Right atrium auricular region (tissue), 2 donors: ENCODE results near the gene ANKFY1. TPM values are rescaled to one million over a fixed set of nuclear protein-coding genes. Genes with fewer than 3 reads are reported as not detected.

ENCODE experiments used
- DNase-seq: peaks from one replicate; pipeline ENCODE4 v3.0.0-alpha.2; 2019; ENCODE audit warnings: low spot score
- H3K27ac ChIP-seq, 2 donors: fragments of 200-600 bp; sonication (generic); 1 replicate in 1 of 2; 2 replicates in 1 of 2; pipeline ENCODE4 v1.5.1; 2016 to 2019
- H3K27me3 ChIP-seq, 2 donors: fragments of 200-600 bp; sonication (generic); one replicate each; pipeline versions ENCODE4 v1.5.1 to v1.6.0; 2017 to 2019
- H3K36me3 ChIP-seq: fragments of 200-600 bp; sonication (generic); one replicate; pipeline ENCODE4 v1.5.1; 2016
- H3K4me1 ChIP-seq, 2 donors: fragments of 200-600 bp; sonication (generic); one replicate each; pipeline versions ENCODE4 v1.5.1 to v1.6.0; 2017 to 2019
- H3K4me3 ChIP-seq, 2 donors: fragments of 200-600 bp; sonication (generic); 1 replicate in 1 of 2; 2 replicates in 1 of 2; pipeline ENCODE4 v1.5.1; 2017 to 2019; ENCODE audit warnings: mild to moderate bottlenecking in 1 of 2, moderate library complexity in 1 of 2
- H3K9me3 ChIP-seq, 2 donors: fragments of 200-600 bp; sonication (generic); one replicate each; pipeline ENCODE4 v1.5.1; 2019
- total RNA-seq, 2 donors: library from RNA; depleted of rRNA; stranded (reverse); fragments of >200 nt; gene quantifications; one replicate each; pipeline ENCODE4 v1.1.0, GENCODE V29; 2016
- TF ChIP-seq, protein P1 (sequence below), 2 donors: fragments of 200-600 bp; sonication (generic); IDR thresholded peaks; one replicate each; pipeline ENCODE4 v1.5.1; 2019; ENCODE audit warnings: antibody characterized with exemption in 2 of 2

ANKFY1 gene
- total RNA-seq, 2 donors from 2014 or later, result 13.9 to 16.7 TPM

DNA sequence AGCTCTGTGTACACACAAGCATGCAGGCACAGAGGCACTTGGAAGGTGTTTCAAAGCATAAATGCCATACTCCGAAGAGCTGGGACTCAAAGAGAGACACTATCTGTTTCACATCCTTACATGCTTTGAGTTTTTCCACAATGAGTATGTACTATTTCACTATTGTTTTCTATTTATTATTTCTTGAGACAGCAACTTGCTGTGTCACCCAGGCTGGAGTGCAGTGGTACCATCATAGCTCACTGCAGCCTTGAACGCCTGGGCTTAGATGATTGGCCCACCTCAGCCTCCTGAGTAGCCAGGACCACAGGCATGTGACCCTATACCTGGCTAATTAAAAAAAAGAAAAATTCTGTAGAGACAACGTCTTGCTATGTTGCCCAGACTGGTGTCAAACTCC is 89.2 kb downstream of the ANKFY1 start:
- Histone ChIP-seq H3K4me3 (no peak overlapping the region), H3K36me3 (peaks cover 94% of the 10 kb centered on the region), H3K9me3 (no peaks in the 10 kb centered on the region), H3K4me1 (no peaks in the 10 kb centered on the region), H3K27me3 (no peaks in the 10 kb centered on the region), H3K27ac (no peak overlapping the region)
- DNase-seq, result no peak
- TF ChIP-seq, protein P1, sequence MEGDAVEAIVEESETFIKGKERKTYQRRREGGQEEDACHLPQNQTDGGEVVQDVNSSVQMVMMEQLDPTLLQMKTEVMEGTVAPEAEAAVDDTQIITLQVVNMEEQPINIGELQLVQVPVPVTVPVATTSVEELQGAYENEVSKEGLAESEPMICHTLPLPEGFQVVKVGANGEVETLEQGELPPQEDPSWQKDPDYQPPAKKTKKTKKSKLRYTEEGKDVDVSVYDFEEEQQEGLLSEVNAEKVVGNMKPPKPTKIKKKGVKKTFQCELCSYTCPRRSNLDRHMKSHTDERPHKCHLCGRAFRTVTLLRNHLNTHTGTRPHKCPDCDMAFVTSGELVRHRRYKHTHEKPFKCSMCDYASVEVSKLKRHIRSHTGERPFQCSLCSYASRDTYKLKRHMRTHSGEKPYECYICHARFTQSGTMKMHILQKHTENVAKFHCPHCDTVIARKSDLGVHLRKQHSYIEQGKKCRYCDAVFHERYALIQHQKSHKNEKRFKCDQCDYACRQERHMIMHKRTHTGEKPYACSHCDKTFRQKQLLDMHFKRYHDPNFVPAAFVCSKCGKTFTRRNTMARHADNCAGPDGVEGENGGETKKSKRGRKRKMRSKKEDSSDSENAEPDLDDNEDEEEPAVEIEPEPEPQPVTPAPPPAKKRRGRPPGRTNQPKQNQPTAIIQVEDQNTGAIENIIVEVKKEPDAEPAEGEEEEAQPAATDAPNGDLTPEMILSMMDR (IDR thresholded peaks at IDR 0.05), result no peak

DNA sequence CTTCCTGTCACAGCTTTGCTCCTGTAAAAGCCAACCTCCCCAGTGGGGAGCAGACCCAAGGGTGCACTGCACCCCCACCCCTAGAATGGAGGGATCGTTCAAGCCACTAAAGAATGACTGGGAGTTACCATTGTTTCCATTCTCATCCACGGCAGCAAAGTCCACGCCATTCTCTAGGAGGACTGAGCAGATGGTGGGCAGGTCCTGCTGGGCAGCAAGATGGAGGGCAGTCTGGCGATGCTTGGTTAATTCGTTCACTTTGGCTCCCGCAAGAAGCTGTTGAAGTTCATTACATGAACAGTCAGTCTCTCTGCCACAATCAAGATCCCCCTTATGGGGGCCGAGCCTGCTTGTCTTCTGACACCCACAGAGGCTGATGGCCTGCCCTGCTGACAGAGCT is 90.0 kb downstream of the ANKFY1 start:
- DNase-seq, result no peak
- Histone ChIP-seq H3K9me3 (no peaks in the 10 kb centered on the region), H3K4me3 (no peak overlapping the region), H3K4me1 (no peaks in the 10 kb centered on the region), H3K36me3 (peaks cover 94% of the 10 kb centered on the region), H3K27me3 (no peaks in the 10 kb centered on the region), H3K27ac (no peak overlapping the region)
- TF ChIP-seq, protein P1 (IDR thresholded peaks at IDR 0.05), result no peak

DNA sequence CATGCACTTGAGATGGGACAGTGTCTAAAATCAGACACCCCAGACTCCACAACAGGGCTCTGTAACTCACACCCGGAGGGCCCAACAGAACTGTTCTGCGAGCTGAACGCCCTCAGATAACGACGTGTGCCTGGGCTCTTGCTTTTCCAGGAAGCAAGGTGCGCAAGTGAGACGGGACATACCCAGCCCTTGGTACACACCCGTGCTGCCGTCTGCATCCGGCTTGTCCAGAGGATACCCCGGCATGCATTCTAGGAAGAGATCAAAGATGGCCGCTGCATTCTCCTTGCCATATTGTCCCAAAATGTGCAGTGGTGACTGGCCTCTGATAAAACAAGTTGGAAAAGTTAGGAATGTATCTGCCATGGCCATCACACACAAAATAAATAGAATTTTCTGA is 91.4 kb downstream of the ANKFY1 start:
- TF ChIP-seq, protein P1 (IDR thresholded peaks at IDR 0.05), result no peak
- Histone ChIP-seq H3K4me1 (no peaks in the 10 kb centered on the region), H3K36me3 (peaks cover 94% of the 10 kb centered on the region), H3K9me3 (no peaks in the 10 kb centered on the region), H3K27ac (no peak overlapping the region), H3K4me3 (no peak overlapping the region), H3K27me3 (no peaks in the 10 kb centered on the region)
- DNase-seq, result no peak

DNA sequence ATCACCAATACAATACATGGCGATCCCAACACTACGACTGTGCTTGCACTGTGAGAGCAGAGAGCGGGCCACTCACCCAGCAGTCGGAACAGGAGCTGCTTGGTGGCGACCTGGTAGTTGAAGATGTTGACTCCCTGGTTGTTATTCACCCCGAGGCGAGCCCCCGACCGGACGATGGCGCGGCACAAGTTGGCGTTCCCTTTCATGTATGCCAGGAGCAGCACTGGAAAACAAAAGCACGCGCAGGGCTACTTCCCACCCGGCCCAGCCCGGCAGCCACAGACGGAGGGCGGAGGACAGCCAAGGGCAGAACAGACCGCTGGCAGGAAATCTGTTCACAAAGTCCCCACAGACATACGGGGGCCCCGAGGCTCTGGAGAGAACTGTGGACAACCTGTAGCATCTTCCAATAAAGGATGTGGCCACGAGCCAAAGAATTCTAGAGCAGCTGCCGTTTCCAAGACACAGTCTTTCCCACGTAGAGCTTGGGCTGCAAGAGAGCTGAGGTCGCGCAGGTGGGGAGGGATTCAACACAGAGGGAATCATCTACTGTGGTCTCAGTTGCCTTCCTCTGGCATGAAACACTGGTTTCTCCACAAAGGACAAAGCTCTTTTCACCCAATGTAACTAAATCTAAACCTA is 93.0 kb downstream of the ANKFY1 start:
- no peaks in the 10 kb centered on the region for H3K27me3 ChIP-seq
- H3K36me3 ChIP-seq, result peaks cover 89% of the 10 kb centered on the region
- no peaks in the 10 kb centered on the region for H3K4me1 ChIP-seq
- H3K27ac ChIP-seq, result no peak overlapping the region
- H3K4me3 ChIP-seq, result no peak overlapping the region
- no peaks in the 10 kb centered on the region for H3K9me3 ChIP-seq
- no peak for DNase-seq
- TF ChIP-seq, protein P1 (IDR thresholded peaks at IDR 0.05), result no peak

DNA sequence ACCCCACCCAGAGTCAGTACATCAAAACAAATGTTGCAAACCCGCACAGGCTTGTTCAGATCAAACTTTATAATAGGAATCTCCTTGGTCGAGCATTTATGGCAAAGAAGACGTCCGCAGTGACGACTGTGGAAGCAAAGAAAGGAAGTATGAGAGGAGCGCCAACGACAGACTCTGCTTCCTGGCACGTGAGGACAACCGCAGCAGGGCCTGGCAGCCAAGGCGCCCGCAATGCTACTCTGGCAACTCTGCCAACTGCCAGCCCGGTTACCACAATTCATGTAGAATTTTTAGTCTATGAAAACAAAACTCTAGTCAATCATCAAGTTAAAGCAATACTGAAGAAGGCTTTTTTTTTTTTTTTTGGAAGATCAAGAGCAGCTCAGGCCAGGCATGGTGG is 96.0 kb downstream of the ANKFY1 start:
- Histone ChIP-seq H3K9me3 (no peaks in the 10 kb centered on the region), H3K4me3 (no peak overlapping the region), H3K36me3 (peaks cover 69% of the 10 kb centered on the region), H3K27me3 (no peaks in the 10 kb centered on the region), H3K4me1 (peaks cover 0 to 25% of the 10 kb centered on the region in 2 donors), H3K27ac (no peak overlapping the region)
- TF ChIP-seq, protein P1 (IDR thresholded peaks at IDR 0.05), result no peak
- no peak for DNase-seq

DNA sequence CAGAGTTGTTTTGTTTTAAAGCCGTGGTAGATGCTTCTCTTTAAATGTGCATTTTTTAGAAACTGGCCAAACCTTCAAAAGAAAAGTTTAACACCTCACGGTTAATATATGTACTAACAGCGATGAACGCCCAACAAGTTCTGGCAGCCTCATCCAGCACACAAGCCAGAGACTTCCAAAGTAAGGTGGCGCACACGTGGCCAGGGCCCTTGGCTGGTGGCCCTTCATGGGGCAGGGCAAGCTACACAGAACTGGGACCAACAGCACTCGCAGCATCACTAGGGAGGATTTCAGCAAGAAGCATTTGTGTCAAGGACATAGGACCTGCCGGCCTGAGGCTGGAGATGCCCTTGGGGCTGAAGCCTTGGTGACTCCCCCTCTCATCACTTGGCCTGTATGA is 97.4 kb downstream of the ANKFY1 start:
- Histone ChIP-seq H3K4me3 (no peak overlapping the region), H3K4me1 (peaks cover 0 to 38% of the 10 kb centered on the region in 2 donors), H3K9me3 (no peaks in the 10 kb centered on the region), H3K27ac (no peak overlapping the region), H3K27me3 (no peaks in the 10 kb centered on the region), H3K36me3 (peaks cover 57% of the 10 kb centered on the region)
- TF ChIP-seq, protein P1 (IDR thresholded peaks at IDR 0.05), result no peak
- no peak for DNase-seq
